WI38 (cell line): Measurements from ENCODE around the gene SPTBN2.
"Not testable (repeated sequence)": the region's sequence is repeated elsewhere in the genome, so short reads cannot be mapped to it uniquely, and the experiment has no call there.

Source experiments
- H3K4me3 ChIP-seq: 2 replicates; pipeline ENCODE4 v1.5.1; 2011; ENCODE audit warnings: low read depth, mild to moderate bottlenecking, control low read depth, low read length
- CTCF ChIP-seq: IDR thresholded peaks from 2 replicates; pipeline ENCODE4 v1.5.1; 2012; ENCODE audit warnings: low read depth, mild to moderate bottlenecking, control low read depth, low read length

Gene SPTBN2

GRCh38 chr11:66739983-66740382 is 11.0 kb upstream of the SPTBN2 start:
- H3K4me3 ChIP-seq, result no peak overlapping the region
- no peak for TF ChIP-seq CTCF

GRCh38 chr11:66734215-66734614 is 5.2 kb upstream of the SPTBN2 start:
- H3K4me3 ChIP-seq, result no peak overlapping the region
- no peak for TF ChIP-seq CTCF

- TF ChIP-seq CTCF, result no peak
Observed at GRCh38 chr11:66729447-66729846, 431 bp upstream of the SPTBN2 start.

GRCh38 chr11:66728038-66728692 is 851 bp downstream of the SPTBN2 start:
- TF ChIP-seq CTCF, result no peak
- H3K4me3 ChIP-seq, result peak overlapping the region; percentile 43

More at GRCh38 chr11:66729447-66729846, 431 bp upstream of the SPTBN2 start:
- no peak overlapping the region for H3K4me3 ChIP-seq

GRCh38 chr11:66727282-66728037 is 1.6 kb downstream of the SPTBN2 start:
- H3K4me3 ChIP-seq, result peak overlapping the region; percentile 43
- TF ChIP-seq CTCF, result no peak

- no peak for TF ChIP-seq CTCF
- H3K4me3 ChIP-seq, result no peak overlapping the region
Observed at GRCh38 chr11:66725647-66726046, 3.4 kb downstream of the SPTBN2 start.

GRCh38 chr11:66725114-66725513 is 3.9 kb downstream of the SPTBN2 start:
- H3K4me3 ChIP-seq, result no peak overlapping the region
- TF ChIP-seq CTCF, result no peak

- H3K4me3 ChIP-seq, result not testable (repeated sequence)
Observed at GRCh38 chr11:66724167-66724566, 4.8 kb downstream of the SPTBN2 start.
